ENCODE measurements around the gene GCSH.
"Not testable (repeated sequence)": the region's sequence is repeated elsewhere in the genome, so short reads cannot be mapped to it uniquely, and the experiment has no call there.

The GCSH gene

DNA sequence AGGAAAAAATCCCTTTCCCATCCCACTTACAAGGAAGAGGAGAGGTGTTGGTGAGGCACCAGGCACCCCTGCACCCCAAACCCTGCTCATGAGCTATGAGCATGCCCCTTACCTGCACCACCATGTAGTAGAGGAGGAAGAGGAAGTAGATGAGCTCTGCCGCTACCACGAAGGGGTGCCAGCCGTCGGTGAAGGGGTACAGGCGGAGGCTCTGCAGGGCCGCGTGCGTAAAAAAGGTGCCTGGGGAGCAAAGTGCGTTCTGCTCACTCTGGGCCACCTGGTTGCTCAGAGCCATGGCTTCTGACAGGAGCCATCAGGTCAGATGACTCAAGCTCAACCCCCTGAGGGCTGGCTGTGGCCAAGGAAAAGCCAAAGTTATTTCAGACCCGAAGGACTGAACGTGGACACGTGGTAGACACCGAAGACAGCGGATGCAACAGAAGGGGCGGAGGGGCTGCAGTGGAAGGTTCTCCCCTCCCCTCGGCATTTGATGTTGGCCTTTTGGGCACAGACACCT is 25.3 kb upstream of the GCSH start:
- TF ChIP-seq, protein P1, sequence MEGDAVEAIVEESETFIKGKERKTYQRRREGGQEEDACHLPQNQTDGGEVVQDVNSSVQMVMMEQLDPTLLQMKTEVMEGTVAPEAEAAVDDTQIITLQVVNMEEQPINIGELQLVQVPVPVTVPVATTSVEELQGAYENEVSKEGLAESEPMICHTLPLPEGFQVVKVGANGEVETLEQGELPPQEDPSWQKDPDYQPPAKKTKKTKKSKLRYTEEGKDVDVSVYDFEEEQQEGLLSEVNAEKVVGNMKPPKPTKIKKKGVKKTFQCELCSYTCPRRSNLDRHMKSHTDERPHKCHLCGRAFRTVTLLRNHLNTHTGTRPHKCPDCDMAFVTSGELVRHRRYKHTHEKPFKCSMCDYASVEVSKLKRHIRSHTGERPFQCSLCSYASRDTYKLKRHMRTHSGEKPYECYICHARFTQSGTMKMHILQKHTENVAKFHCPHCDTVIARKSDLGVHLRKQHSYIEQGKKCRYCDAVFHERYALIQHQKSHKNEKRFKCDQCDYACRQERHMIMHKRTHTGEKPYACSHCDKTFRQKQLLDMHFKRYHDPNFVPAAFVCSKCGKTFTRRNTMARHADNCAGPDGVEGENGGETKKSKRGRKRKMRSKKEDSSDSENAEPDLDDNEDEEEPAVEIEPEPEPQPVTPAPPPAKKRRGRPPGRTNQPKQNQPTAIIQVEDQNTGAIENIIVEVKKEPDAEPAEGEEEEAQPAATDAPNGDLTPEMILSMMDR (conservative IDR thresholded peaks at IDR 0.05; ENCODE audit: low read depth) = no peak
- no peak for DNase-seq (ENCODE audit: low spot score)
- ChIA-PET CTCF (no interaction called here), POLR2A (ENCODE audit: low non-redundant PET) (no interaction called here)
- H3K27ac ChIP-seq = no peak overlapping the region

DNA sequence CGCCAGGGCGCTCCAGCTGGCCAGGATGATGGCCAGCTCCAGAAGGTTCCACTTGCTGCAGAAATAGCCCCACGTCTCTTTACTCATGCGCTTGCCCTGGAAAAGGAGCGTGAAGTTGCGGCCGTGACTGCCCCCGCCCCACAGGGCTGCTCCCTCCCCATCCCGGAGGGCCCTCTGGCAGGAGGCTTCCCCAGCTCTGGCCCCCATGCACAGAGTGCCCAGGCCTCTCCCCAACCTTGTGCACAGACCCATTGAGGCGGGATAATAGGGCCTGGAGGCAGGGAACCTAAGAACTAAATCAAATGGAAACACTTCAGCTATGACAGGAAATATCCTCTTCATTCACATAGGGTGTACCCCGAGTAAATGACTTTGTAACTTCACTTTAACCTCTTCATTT is 21.2 kb upstream of the GCSH start:
- ChIA-PET CTCF (interaction anchor here (0.6 kb wide), 1 partner anchor 46 kb away, joined by 6 read pairs; no protein-coding TSS in a partner anchor), POLR2A (ENCODE audit: low non-redundant PET) (no interaction called here)
- DNase-seq (ENCODE audit: low spot score) = no peak

DNA sequence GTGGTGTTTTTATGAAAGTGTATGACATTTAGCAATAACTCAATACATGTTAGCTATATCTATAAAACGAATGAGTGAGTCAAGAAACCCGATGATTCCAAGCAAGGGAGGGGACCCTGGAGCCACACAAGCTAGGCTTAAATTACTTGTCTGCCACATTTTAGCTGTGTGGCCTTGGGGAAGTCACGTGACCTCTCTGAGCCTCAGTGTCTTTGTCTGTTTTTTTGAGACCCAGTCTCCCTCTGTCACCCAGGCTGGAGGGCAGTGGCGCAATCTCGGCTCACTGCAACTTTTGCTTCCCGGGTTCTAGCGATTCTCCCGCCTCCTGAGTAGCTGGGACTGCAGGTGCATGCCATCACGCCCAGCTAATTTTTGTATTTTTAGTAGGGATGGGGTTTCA is 20.1 kb upstream of the GCSH start:
- TF ChIP-seq, protein P1 (conservative IDR thresholded peaks at IDR 0.05; ENCODE audit: low read depth) = no peak
- ChIA-PET POLR2A (ENCODE audit: low non-redundant PET) (no interaction called here), CTCF (no interaction called here)
- H3K27ac ChIP-seq = no peak overlapping the region
- no peak for DNase-seq (ENCODE audit: low spot score)

More for the DNA sequence above, 21.2 kb upstream of the GCSH start:
- no peak overlapping the region for H3K27ac ChIP-seq
- TF ChIP-seq, protein P1 (conservative IDR thresholded peaks at IDR 0.05; ENCODE audit: low read depth) = no peak

- DNase-seq (ENCODE audit: low spot score) = no peak
- ChIA-PET CTCF (no interaction called here), POLR2A (ENCODE audit: low non-redundant PET) (no interaction called here)
- TF ChIP-seq, protein P1 (conservative IDR thresholded peaks at IDR 0.05; ENCODE audit: low read depth) = no peak
- no peak overlapping the region for H3K27ac ChIP-seq
Observed at GRCh38 chr16:81112453-81112852, 16.3 kb upstream of the GCSH start.

DNA sequence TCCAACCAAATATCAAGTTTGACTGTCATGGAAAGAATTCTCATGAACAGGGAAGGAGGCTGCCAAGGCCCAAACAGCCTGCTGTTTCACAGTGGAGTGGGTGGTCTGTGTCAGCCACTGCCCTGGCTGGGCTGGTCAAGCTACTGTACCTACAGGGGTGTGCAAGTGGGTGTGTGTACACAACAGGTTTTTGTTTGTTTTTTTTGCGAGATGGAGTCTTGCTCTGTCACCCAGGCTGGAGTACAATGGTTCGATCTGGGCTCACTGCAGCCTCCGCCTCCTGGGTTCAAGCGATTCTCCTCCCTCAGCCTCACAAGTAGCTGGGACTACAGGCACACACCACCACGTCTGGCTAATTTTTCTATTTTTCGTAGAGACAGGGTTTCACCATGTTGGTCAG is 13.1 kb upstream of the GCSH start:
- DNase-seq (ENCODE audit: low spot score); H3K27ac ChIP-seq; POLR2A ChIA-PET (ENCODE audit: low non-redundant PET): not testable (repeated sequence)
- CTCF ChIA-PET = interaction anchor here (1.0 kb wide), 1 partner anchor 96 kb away, joined by 3 read pairs; no protein-coding TSS in a partner anchor

DNA sequence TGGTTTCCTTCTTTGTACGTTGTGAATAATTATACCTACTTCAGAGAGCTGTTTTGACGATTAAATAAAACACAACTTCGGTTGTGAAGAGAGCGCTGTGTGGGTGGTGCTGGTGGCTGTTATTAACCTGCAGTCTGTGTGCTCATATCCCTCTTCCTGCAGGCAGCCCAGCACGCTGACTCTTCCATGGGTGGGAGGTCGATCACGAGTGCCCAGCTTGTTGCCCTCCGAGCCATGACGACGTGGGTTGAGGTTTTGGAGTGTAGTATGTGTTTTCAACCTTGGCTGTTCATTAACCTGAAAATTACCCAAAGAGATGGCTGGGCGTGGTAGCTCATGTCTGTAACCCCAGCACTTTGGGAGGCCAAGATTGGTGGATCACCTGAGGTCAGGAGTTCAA is 11.3 kb upstream of the GCSH start:
- ChIA-PET CTCF (interaction anchor here (0.6 kb wide), 1 partner anchor 189 kb away, joined by 3 read pairs; no protein-coding TSS in a partner anchor), POLR2A (ENCODE audit: low non-redundant PET) (no interaction called here)
- no peak overlapping the region for H3K27ac ChIP-seq
- TF ChIP-seq, protein P1 (conservative IDR thresholded peaks at IDR 0.05; ENCODE audit: low read depth) = no peak
- DNase-seq (ENCODE audit: low spot score) = no peak

DNA sequence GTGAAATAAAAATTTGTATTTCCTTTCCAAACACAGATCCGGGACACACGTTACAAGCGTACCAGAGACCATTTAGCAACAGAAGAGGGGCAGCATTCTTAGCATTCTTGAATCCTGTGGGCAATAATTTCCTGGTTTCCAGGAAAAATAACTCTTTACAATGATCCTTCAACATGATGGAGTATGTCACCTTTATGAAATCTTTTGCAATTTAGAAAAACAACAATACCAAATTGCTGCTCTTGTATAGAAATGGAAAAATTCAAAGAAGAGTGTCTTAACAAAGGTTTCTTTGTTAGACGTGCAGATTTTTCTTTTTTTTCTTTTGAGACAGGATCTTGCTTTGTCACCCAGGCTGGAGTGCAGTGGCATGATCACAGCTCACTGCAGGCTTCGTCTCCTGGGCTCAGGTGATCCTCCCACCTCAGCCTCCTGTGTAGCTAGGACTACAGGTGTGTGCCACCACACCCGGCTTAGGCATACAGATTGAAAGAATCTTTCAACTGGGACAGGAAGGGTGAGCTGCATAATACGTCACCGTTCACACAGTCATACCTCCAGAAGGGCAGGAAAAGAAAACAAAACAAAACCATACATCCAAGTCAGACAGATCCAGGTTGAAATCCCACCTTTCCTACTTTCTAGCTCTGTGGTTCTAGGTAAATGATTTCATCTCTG is 10.8 kb upstream of the GCSH start:
- CTCF ChIA-PET = interaction anchor here (0.6 kb wide), 1 partner anchor 189 kb away, joined by 3 read pairs; no protein-coding TSS in a partner anchor
- no peak overlapping the region for H3K27ac ChIP-seq
- no peak for DNase-seq (ENCODE audit: low spot score)
- POLR2A ChIA-PET (ENCODE audit: low non-redundant PET) = no interaction called here
- TF ChIP-seq, protein P1 (conservative IDR thresholded peaks at IDR 0.05; ENCODE audit: low read depth) = no peak
